ENCODE measurements around the gene NOTUM.

The NOTUM gene

GRCh38 chr17:81991684-81992305, 30.8 kb upstream of the NOTUM start (continued):
- peak; percentile 66; the same call in 1 of the 2 replicates for TF ChIP-seq ZSCAN30 (tag by site-specific recombination; IDR thresholded peaks at IDR 0.05)
- TF ChIP-seq ZNF549 (tag by site-specific recombination; IDR thresholded peaks at IDR 0.05): no peak
- TF ChIP-seq ZIC2 (tag by site-specific recombination; IDR thresholded peaks at IDR 0.05): peak; percentile 89
- TF ChIP-seq OSR2 (tag by site-specific recombination; IDR thresholded peaks at IDR 0.05): peak; percentile 98
- TF ChIP-seq KLF1 (tag by site-specific recombination; IDR thresholded peaks at IDR 0.05): peak; percentile 41
- no peak for TF ChIP-seq TRIM28 (IDR thresholded peaks at IDR 0.05; ENCODE audit: borderline replicate concordance, low read length)
- no peak for TF ChIP-seq ZNF114 (tag by site-specific recombination; IDR thresholded peaks at IDR 0.05)
- TF ChIP-seq ZBTB1 (tag by site-specific recombination; IDR thresholded peaks at IDR 0.05): no peak
- TF ChIP-seq SP2 (tag by site-specific recombination; IDR thresholded peaks at IDR 0.05): no peak; the same call in 1 of the 2 replicates
- peak; percentile 97 for TF ChIP-seq ZNF600 (tag by site-specific recombination; IDR thresholded peaks at IDR 0.05)
- TF ChIP-seq ZFHX2 (tag by site-specific recombination; conservative IDR thresholded peaks at IDR 0.05): no peak
- TF ChIP-seq ZNF596 (tag by site-specific recombination; IDR thresholded peaks at IDR 0.05): no peak
- peak; percentile 98 for TF ChIP-seq ZBTB20 (tag by site-specific recombination; IDR thresholded peaks at IDR 0.05)
- TF ChIP-seq ZBTB8A (tag by site-specific recombination; IDR thresholded peaks at IDR 0.05): peak; percentile 85
- TF ChIP-seq, protein P1, sequence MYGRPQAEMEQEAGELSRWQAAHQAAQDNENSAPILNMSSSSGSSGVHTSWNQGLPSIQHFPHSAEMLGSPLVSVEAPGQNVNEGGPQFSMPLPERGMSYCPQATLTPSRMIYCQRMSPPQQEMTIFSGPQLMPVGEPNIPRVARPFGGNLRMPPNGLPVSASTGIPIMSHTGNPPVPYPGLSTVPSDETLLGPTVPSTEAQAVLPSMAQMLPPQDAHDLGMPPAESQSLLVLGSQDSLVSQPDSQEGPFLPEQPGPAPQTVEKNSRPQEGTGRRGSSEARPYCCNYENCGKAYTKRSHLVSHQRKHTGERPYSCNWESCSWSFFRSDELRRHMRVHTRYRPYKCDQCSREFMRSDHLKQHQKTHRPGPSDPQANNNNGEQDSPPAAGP (tag by site-specific recombination; IDR thresholded peaks at IDR 0.05): 0 out of 2 replicates have a peak, but pooled peaks have one; percentile 11
- no peak for TF ChIP-seq ZNF132 (tag by site-specific recombination; IDR thresholded peaks at IDR 0.05; ENCODE audit: borderline replicate concordance)
- no peak for TF ChIP-seq ZNF391 (tag by site-specific recombination; IDR thresholded peaks at IDR 0.05; ENCODE audit: borderline replicate concordance, low read depth)
- TF ChIP-seq SP7 (tag by site-specific recombination; IDR thresholded peaks at IDR 0.05): peak; percentile 50
- no peak for TF ChIP-seq ZNF292 (tag by site-specific recombination; IDR thresholded peaks at IDR 0.05; ENCODE audit: borderline replicate concordance, low read depth)
- TF ChIP-seq ZFP3 (tag by site-specific recombination; IDR thresholded peaks at IDR 0.05; ENCODE audit: low read depth): no peak
- TF ChIP-seq ZNF660 (tag by site-specific recombination; IDR thresholded peaks at IDR 0.05): peak; percentile 77; the same call in 1 of the 2 replicates
- TF ChIP-seq, protein P2, sequence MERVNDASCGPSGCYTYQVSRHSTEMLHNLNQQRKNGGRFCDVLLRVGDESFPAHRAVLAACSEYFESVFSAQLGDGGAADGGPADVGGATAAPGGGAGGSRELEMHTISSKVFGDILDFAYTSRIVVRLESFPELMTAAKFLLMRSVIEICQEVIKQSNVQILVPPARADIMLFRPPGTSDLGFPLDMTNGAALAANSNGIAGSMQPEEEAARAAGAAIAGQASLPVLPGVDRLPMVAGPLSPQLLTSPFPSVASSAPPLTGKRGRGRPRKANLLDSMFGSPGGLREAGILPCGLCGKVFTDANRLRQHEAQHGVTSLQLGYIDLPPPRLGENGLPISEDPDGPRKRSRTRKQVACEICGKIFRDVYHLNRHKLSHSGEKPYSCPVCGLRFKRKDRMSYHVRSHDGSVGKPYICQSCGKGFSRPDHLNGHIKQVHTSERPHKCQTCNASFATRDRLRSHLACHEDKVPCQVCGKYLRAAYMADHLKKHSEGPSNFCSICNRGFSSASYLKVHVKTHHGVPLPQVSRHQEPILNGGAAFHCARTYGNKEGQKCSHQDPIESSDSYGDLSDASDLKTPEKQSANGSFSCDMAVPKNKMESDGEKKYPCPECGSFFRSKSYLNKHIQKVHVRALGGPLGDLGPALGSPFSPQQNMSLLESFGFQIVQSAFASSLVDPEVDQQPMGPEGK (tag by site-specific recombination; IDR thresholded peaks at IDR 0.05): peak; percentile 44; the same call in 1 of the 2 replicates
- no peak for TF ChIP-seq KLF16 (tag by site-specific recombination; IDR thresholded peaks at IDR 0.05)
- peak; percentile 63; the same call in 1 of the 2 replicates for TF ChIP-seq ZFP69B (tag by site-specific recombination; IDR thresholded peaks at IDR 0.05)
- TF ChIP-seq GLI2 (tag by site-specific recombination; IDR thresholded peaks at IDR 0.05; ENCODE audit: borderline replicate concordance, low read depth): no peak
- no peak for TF ChIP-seq ZNF544 (tag by site-specific recombination; IDR thresholded peaks at IDR 0.05)
- TF ChIP-seq ZNF449 (tag by site-specific recombination; IDR thresholded peaks at IDR 0.05): peak; percentile 83
- TF ChIP-seq ZNF830 (tag by site-specific recombination; IDR thresholded peaks at IDR 0.05; ENCODE audit: low read depth): no peak
- no peak for TF ChIP-seq ZNF791 (tag by site-specific recombination; IDR thresholded peaks at IDR 0.05)
- no peak for TF ChIP-seq KLF7 (tag by site-specific recombination; IDR thresholded peaks at IDR 0.05; ENCODE audit: borderline replicate concordance)
- TF ChIP-seq HOXC10 (CRISPR knock-in tag; IDR thresholded peaks at IDR 0.05): no peak

All from HEK293 (cell line).